ENCODE results near the gene ROBO1. TPM values are rescaled to one million over a fixed set of nuclear protein-coding genes. Genes with fewer than 3 reads are reported as not detected.

Gene ROBO1
- total RNA-seq, 1 donor from 2014 or later, result 19.4 TPM

GRCh38 chr3:78827618-78828017 lies 940.2 kb downstream of the ROBO1 start:
- H3K4me3 ChIP-seq (ENCODE audit: low read depth, low read length), result no peak overlapping the region
- TF ChIP-seq CTCF (conservative IDR thresholded peaks at IDR 0.05; ENCODE audit: low read depth, low read length), result no peak
- no peak for DNase-seq (ENCODE audit: low read depth)

- DNase-seq (ENCODE audit: low read depth), result no peak
- H3K4me3 ChIP-seq (ENCODE audit: low read depth, low read length), result no peak overlapping the region
- no peak for TF ChIP-seq CTCF (conservative IDR thresholded peaks at IDR 0.05; ENCODE audit: low read depth, low read length)
These were observed 942.0 kb downstream of the ROBO1 start for GRCh38 chr3:78825858-78826215.

- no peak for TF ChIP-seq CTCF (conservative IDR thresholded peaks at IDR 0.05; ENCODE audit: low read depth, low read length)
- H3K4me3 ChIP-seq (ENCODE audit: low read depth, low read length), result no peak overlapping the region
- no peak for DNase-seq (ENCODE audit: low read depth)
These were observed 942.5 kb downstream of the ROBO1 start for GRCh38 chr3:78825118-78825857.

DNA sequence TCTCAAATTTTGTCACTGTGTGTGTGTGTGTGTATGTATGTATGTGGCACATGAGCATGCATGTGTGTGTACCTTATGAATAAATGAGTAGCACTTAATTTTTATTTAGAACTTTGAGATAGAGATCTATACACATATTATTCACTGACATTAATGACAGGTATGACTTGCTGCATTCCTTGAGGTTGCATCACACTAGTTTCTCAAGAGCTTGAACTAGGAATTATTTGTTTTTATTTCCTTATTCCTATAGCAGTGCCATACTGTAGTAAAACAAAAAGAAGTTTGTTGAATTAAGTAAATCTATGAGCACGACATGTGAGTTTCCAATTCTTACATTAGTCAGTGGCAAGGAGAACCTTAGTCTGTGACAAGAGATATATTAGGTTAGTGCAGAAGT lies 943.9 kb downstream of the ROBO1 start:
- no peak overlapping the region for H3K4me3 ChIP-seq (ENCODE audit: low read depth, low read length)
- DNase-seq (ENCODE audit: low read depth), result no peak
- TF ChIP-seq CTCF (conservative IDR thresholded peaks at IDR 0.05; ENCODE audit: low read depth, low read length), result no peak

DNA sequence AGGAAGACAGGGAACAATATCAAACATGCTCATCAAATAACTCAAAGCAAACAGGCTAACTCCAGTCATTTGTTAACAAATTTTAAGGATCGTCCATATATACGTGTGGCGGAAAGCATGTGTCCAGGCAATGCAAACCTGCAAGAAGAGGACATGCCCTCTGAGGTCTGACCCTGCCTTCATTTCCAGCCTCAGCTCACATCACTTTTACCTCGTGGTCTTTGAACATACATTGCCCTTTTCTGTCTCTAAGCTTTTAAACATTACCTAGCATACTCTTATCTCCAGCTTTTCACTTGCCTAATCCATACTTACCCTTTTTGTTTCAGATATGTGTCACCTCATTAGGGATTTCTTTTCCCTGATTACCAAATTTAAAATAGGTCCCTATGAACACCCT lies 944.4 kb downstream of the ROBO1 start:
- no peak for DNase-seq (ENCODE audit: low read depth)
- no peak for TF ChIP-seq CTCF (conservative IDR thresholded peaks at IDR 0.05; ENCODE audit: low read depth, low read length)
- no peak overlapping the region for H3K4me3 ChIP-seq (ENCODE audit: low read depth, low read length)

GRCh38 chr3:78822726-78823125 lies 945.1 kb downstream of the ROBO1 start:
- H3K4me3 ChIP-seq (ENCODE audit: low read depth, low read length), result no peak overlapping the region
- no peak for TF ChIP-seq CTCF (conservative IDR thresholded peaks at IDR 0.05; ENCODE audit: low read depth, low read length)
- no peak for DNase-seq (ENCODE audit: low read depth)

DNA sequence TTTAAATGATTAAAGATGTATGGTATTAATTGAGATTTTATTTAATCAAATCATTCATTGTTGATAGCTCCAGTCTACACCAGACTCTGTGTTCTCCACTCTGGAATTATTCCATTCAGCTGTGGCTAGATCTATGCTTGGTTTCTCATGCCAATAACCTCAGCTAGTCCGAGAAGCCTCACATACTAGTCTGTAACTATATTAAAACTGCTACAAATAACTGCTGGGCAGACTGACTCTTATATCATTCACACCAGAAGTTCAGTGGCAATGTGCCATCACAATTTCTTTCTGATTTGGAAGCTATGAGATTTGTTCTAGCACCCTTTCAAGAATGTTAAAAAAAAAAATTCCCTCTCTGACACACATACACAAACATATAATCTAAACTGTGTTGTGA lies 947.3 kb downstream of the ROBO1 start:
- no peak overlapping the region for H3K4me3 ChIP-seq (ENCODE audit: low read depth, low read length)
- no peak for TF ChIP-seq CTCF (conservative IDR thresholded peaks at IDR 0.05; ENCODE audit: low read depth, low read length)
- no peak for DNase-seq (ENCODE audit: low read depth)

All from epithelial cell of proximal tubule (primary cell).